ENCODE measurements around the gene SH2D7.

- TF ChIP-seq CTCF (optimal IDR thresholded peaks at IDR 0.05 in 1 of 3, IDR thresholded peaks at IDR 0.05 in 1 of 3, conservative IDR thresholded peaks at IDR 0.05 in 1 of 3; ENCODE audit: extremely low read depth in 1 of 3, insufficient read depth in 2 of 3, low read length in 3 of 3) (no peak), EZH2 (IDR thresholded peaks at IDR 0.05; ENCODE audit: low read length) (no peak)
Measured at GRCh38 chr15:78070049-78070700, 22.2 kb upstream of the SH2D7 start.

All from keratinocyte (primary cell).